ENCODE results near the gene TSPAN18.

Gene TSPAN18

GRCh38 chr11:44726283-44727113, at the start of gene TSPAN18:
TSS of gene TSPAN18 (plus strand) at chr11:44726962. CDS start at chr11:44906417, 179,455 bp downstream.
- Histone ChIP-seq H3K36me3 (ENCODE audit: control insufficient read depth, low read length) (no peaks in the 10 kb centered on the region), H3F3A (ENCODE audit: control insufficient read depth, insufficient read depth) (no peaks in the 10 kb centered on the region), H3K4me2 (ENCODE audit: low read length) (peak within 1 kb of the TSS; percentile 70), H3K4me3 (ENCODE audit: low read length) (peak within 1 kb of the TSS; percentile 54), H3K9me2 (replicated peaks; ENCODE audit: control insufficient read depth, low read length) (no peaks in the 10 kb centered on the region), H3K4me1 (ENCODE audit: control insufficient read depth, low read length) (peaks cover 16% of the 10 kb centered on the region), H3K27me3 (ENCODE audit: control insufficient read depth, low read length) (peaks cover 45% of the 10 kb centered on the region), H3K9me3 (ENCODE audit: control insufficient read depth, insufficient read depth, low read length) (no peaks in the 10 kb centered on the region), H4K20me1 (ENCODE audit: control insufficient read depth, insufficient read depth, low read depth, low read length) (no peaks in the 10 kb centered on the region), H3K27ac (ENCODE audit: low read depth, low read length) (no peak within 1 kb of the TSS), H3K79me2 (ENCODE audit: control insufficient read depth, low read length) (no peaks in the 10 kb centered on the region)
- TF ChIP-seq CTCF (IDR thresholded peaks at IDR 0.05; ENCODE audit: low read depth, low read length, poor library complexity, severe bottlenecking) (no peak), EZH2phosphoT487 (IDR thresholded peaks at IDR 0.05; ENCODE audit: borderline replicate concordance, low read length) (no peak)

- H3K79me2 ChIP-seq (ENCODE audit: control insufficient read depth, low read length) = no peaks in the 10 kb centered on the region
- no peaks in the 10 kb centered on the region for H3K9me3 ChIP-seq (ENCODE audit: control insufficient read depth, insufficient read depth, low read length)
- no peak for TF ChIP-seq CTCF (IDR thresholded peaks at IDR 0.05; ENCODE audit: low read depth, low read length, poor library complexity, severe bottlenecking)
- no peak for TF ChIP-seq EZH2phosphoT487 (IDR thresholded peaks at IDR 0.05; ENCODE audit: borderline replicate concordance, low read length)
- no peaks in the 10 kb centered on the region for H4K20me1 ChIP-seq (ENCODE audit: control insufficient read depth, insufficient read depth, low read depth, low read length)
- no peaks in the 10 kb centered on the region for H3F3A ChIP-seq (ENCODE audit: control insufficient read depth, insufficient read depth)
- no peak overlapping the region for H3K4me3 ChIP-seq (ENCODE audit: low read length)
- no peaks in the 10 kb centered on the region for H3K9me2 ChIP-seq (replicated peaks; ENCODE audit: control insufficient read depth, low read length)
- no peak overlapping the region for H3K27ac ChIP-seq (ENCODE audit: low read depth, low read length)
- H3K27me3 ChIP-seq (ENCODE audit: control insufficient read depth, low read length) = peaks cover 3% of the 10 kb centered on the region; the same call in 1 of the 2 replicates
- no peaks in the 10 kb centered on the region for H3K4me1 ChIP-seq (ENCODE audit: control insufficient read depth, low read length)
- no peaks in the 10 kb centered on the region for H3K36me3 ChIP-seq (ENCODE audit: control insufficient read depth, low read length)
- H3K4me2 ChIP-seq (ENCODE audit: low read length) = no peak overlapping the region
Measured at GRCh38 chr11:44680982-44681597, 45.7 kb upstream of the TSPAN18 start.

- Histone ChIP-seq H3K79me2 (ENCODE audit: control insufficient read depth, low read length) (no peaks in the 10 kb centered on the region), H3F3A (ENCODE audit: control insufficient read depth, insufficient read depth) (no peaks in the 10 kb centered on the region), H3K4me3 (ENCODE audit: low read length) (no peak overlapping the region), H3K9me3 (ENCODE audit: control insufficient read depth, insufficient read depth, low read length) (no peaks in the 10 kb centered on the region), H3K4me2 (ENCODE audit: low read length) (no peak overlapping the region), H4K20me1 (ENCODE audit: control insufficient read depth, insufficient read depth, low read depth, low read length) (no peaks in the 10 kb centered on the region), H3K4me1 (ENCODE audit: control insufficient read depth, low read length) (no peaks in the 10 kb centered on the region), H3K36me3 (ENCODE audit: control insufficient read depth, low read length) (no peaks in the 10 kb centered on the region), H3K27me3 (ENCODE audit: control insufficient read depth, low read length) (peaks cover 7% of the 10 kb centered on the region; the same call in 1 of the 2 replicates), H3K9me2 (replicated peaks; ENCODE audit: control insufficient read depth, low read length) (no peaks in the 10 kb centered on the region), H3K27ac (ENCODE audit: low read depth, low read length) (no peak overlapping the region)
- TF ChIP-seq EZH2phosphoT487 (IDR thresholded peaks at IDR 0.05; ENCODE audit: borderline replicate concordance, low read length) (no peak), CTCF (IDR thresholded peaks at IDR 0.05; ENCODE audit: low read depth, low read length, poor library complexity, severe bottlenecking) (no peak)
Measured at GRCh38 chr11:44681698-44682097, 45.1 kb upstream of the TSPAN18 start.

Measured in DOHH2 (cell line).